ENCODE measurements around the gene MIOX.

Gene MIOX

DNA sequence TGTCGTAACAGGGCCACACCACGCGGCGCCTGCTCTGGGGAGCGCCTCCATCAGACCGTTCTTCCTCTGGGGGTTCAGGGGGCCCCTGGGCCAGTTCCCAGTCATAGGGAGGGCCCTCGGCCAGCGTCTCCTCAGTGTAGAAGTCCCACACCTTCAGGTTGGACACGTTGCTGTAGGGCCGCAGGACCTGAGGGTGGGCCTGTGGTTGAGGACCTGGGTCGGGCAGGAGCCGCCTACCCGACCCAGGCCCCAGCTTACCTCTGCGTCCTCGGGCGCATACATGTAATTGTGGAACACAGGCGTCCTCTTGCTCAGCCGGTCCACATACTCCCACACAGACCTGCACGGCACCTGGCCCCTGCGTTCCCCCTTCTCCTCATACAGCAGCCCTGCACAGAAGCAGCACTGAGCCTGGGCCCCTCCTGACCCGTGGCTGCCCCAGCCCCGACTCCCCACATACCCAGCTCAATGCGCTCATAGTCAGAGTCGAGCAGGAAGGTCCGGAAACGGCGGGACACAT lies 32.0 kb upstream of the MIOX start:
- TF ChIP-seq CTCF (IDR thresholded peaks at IDR 0.05; ENCODE audit: low read depth, low read length) = no peak
- Histone ChIP-seq H3K4me1 (no peaks in the 10 kb centered on the region), H3K36me3 (peaks cover 47% of the 10 kb centered on the region), H3K27me3 (no peaks in the 10 kb centered on the region), H3K9me3 (no peaks in the 10 kb centered on the region), H3K4me3 (ENCODE audit: low read depth, low read length) (no peak overlapping the region)
- no peak for DNase-seq

DNA sequence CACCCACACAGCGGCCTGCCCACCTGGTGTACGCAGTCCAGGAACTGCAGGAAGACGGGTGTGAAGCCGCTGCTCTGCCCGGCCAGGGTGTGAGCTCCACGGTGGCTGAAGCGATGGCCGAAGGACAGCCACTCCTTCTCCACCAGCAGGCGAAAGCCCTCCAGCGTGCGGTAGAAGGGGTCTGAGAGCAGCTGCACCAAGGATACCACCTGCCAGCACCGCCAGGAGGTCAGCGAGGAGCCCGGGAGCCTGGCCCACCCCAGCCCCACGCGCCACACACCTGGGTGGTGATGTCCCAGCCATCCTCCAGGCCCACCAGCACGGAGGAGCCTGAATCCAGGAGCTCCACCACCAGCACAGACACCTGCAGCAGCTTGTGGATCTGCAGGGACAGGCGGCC lies 31.5 kb upstream of the MIOX start:
- peaks cover 47% of the 10 kb centered on the region for H3K36me3 ChIP-seq
- H3K4me3 ChIP-seq (ENCODE audit: low read depth, low read length) = no peak overlapping the region
- no peak for DNase-seq
- H3K27me3 ChIP-seq = no peaks in the 10 kb centered on the region
- no peaks in the 10 kb centered on the region for H3K4me1 ChIP-seq
- H3K9me3 ChIP-seq = no peaks in the 10 kb centered on the region
- TF ChIP-seq CTCF (IDR thresholded peaks at IDR 0.05; ENCODE audit: low read depth, low read length) = no peak

DNA sequence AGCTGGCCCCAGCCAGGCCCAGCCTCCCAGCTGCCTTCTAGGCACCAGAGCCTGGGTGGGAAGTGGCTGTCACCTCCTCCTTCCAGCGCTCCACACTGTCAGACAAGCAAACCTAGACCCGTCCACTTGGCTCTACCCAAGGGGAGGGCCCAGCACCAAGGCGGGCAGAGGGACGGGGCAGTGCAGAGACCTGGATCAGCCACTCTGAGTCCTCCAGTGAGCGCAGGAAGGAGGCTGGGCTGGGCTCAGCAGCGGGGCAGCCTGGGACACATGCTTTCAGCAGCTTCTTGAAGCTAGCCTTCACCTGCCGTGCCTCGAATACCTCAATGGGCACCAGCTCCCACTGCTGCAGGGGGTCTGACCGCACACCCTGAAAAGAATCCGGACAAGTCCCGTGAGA lies 30.6 kb upstream of the MIOX start:
- H3K36me3 ChIP-seq = peaks cover 48% of the 10 kb centered on the region
- DNase-seq = no peak
- no peaks in the 10 kb centered on the region for H3K4me1 ChIP-seq
- TF ChIP-seq CTCF (IDR thresholded peaks at IDR 0.05; ENCODE audit: low read depth, low read length) = no peak
- H3K9me3 ChIP-seq = no peaks in the 10 kb centered on the region
- H3K4me3 ChIP-seq (ENCODE audit: low read depth, low read length) = no peak overlapping the region
- no peaks in the 10 kb centered on the region for H3K27me3 ChIP-seq

DNA sequence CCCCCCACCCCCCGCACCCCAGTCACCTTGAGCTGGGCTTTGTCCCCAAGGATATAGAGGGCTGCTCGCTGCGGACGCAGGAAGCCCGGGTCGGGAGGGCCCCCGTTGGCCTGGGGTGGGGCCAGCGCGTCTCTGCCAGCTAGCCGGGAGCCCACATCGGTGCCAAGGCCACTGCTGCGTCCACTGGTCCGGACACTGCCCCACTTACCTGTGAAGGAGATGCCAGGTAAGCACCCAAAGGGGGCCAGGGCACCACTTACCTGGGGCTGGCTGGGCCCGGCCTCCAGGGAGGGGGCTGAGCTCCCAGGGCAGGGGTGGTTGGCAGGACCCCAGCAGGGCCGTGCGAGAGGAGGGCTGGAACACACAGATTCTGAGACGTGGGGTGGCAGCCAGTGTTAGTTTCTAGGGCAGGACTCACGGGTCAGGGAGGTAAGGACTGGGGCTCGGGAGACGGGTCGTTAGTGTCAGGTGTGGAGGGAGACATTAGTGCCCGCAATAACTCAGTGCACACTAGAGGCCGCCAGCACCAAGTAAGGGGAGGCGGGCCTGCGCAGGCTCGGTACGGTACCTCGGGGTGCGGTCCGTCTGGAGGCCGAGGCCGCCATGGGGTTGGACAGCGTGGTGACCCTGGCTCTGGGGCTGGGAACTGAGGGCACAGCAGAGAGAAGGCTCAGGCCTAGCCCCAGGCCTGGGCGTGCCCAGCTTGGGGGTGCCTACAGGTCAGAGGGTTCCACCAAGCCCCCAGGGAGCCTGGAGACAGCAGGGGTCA lies 30.0 kb upstream of the MIOX start:
- no peak for DNase-seq
- Histone ChIP-seq H3K27me3 (no peaks in the 10 kb centered on the region), H3K36me3 (peaks cover 54% of the 10 kb centered on the region), H3K4me1 (no peaks in the 10 kb centered on the region), H3K4me3 (ENCODE audit: low read depth, low read length) (no peak overlapping the region), H3K9me3 (no peaks in the 10 kb centered on the region)
- peak; percentile 33; the same call in 1 of the 2 replicates for TF ChIP-seq CTCF (IDR thresholded peaks at IDR 0.05; ENCODE audit: low read depth, low read length)

- no peak for DNase-seq
- Histone ChIP-seq H3K36me3 (peaks cover 73% of the 10 kb centered on the region), H3K4me3 (ENCODE audit: low read depth, low read length) (no peak overlapping the region), H3K4me1 (no peaks in the 10 kb centered on the region), H3K9me3 (no peaks in the 10 kb centered on the region), H3K27me3 (no peaks in the 10 kb centered on the region)
- TF ChIP-seq CTCF (IDR thresholded peaks at IDR 0.05; ENCODE audit: low read depth, low read length) = no peak
Measured at GRCh38 chr22:50459016-50459415, 27.6 kb upstream of the MIOX start.

DNA sequence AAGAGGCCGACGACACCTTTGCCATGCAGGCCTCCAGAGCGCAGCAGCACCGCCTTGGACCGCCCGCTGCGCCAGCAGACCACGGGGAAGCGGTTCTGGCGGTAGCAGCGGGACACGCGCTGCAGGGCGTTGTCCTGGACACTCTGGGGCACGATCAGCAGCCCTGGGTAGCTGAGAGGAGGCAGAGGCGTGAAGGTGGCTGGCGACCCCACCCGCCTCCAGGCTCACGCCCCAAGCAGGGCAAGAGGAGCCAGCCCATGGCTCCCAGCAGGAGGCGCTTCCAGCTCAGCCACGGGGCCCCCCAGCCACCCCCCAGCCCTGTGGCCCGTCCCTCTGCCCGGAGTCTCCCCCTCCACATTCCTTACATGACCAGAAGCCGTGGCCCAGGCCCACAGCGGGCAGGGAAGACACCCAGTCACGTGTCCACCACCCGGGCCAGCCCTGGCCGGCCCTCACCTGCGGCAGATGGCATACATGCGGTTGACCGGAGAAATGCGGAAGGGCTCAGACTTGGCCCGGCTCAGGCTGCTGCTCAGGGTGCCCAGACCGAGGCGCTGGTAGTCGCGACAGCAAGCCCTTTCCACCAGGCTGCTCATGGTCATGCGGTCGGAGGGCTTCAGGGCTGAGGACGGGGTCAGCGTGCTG lies 27.0 kb upstream of the MIOX start:
- peaks cover 79% of the 10 kb centered on the region for H3K36me3 ChIP-seq
- no peaks in the 10 kb centered on the region for H3K27me3 ChIP-seq
- H3K4me3 ChIP-seq (ENCODE audit: low read depth, low read length) = no peak overlapping the region
- TF ChIP-seq CTCF (IDR thresholded peaks at IDR 0.05; ENCODE audit: low read depth, low read length) = no peak
- H3K4me1 ChIP-seq = no peaks in the 10 kb centered on the region
- DNase-seq = no peak
- no peaks in the 10 kb centered on the region for H3K9me3 ChIP-seq

All from BE2C (cell line).